GM12878 (cell line): ENCODE measurements around the gene MYL12A. TPM values are rescaled to one million over a fixed set of nuclear protein-coding genes. Genes with fewer than 3 reads are reported as not detected.

Experiments
- ATF7 ChIP-seq: fragments of 450-650 bp; IDR thresholded peaks from 2 replicates; pipeline ENCODE4 v1.6.1; 2016; ENCODE audit warnings: low read depth, mild to moderate bottlenecking
- BHLHE40 ChIP-seq, 2 experiments: fragments of 450-650 bp in 1 of 2; IDR thresholded peaks; 2 replicates each; pipeline ENCODE4 v1.6.1; 2011 to 2017; ENCODE audit warnings: low read depth in 2 of 2, borderline replicate concordance in 1 of 2, improper control_type of control experiment in 1 of 2, low read length in 1 of 2, mild to moderate bottlenecking in 1 of 2
- CEBPB ChIP-seq, 2 experiments: fragments of 150-350 bp in 1 of 2; IDR thresholded peaks; 2 replicates each; pipeline ENCODE4 v1.6.1; 2012 to 2014; ENCODE audit warnings: low read depth in 2 of 2, low read length in 2 of 2, borderline replicate concordance in 1 of 2, inconsistent platforms in 1 of 2
- GATAD2B ChIP-seq: fragments of 450-650 bp; conservative IDR thresholded peaks from 2 replicates; pipeline ENCODE4 v1.6.1; 2017; ENCODE audit warnings: low read depth, mild to moderate bottlenecking, moderate library complexity
- HDAC6 ChIP-seq: fragments of 200-600 bp; sonication (generic); IDR thresholded peaks from one replicate; pipeline ENCODE4 v1.8.0; 2017; ENCODE audit warnings: antibody characterized with exemption; ENCODE audit not compliant: unreplicated experiment
- IKZF2 ChIP-seq, 2 experiments: fragments of 450-650 bp; IDR thresholded peaks; 2 replicates each; pipeline ENCODE4 v1.6.1; 2017; ENCODE audit warnings: mild to moderate bottlenecking in 2 of 2, moderate library complexity in 2 of 2
- MXI1 ChIP-seq: fragments of 150-350 bp; IDR thresholded peaks from 2 replicates; pipeline ENCODE4 v1.6.1; 2011; ENCODE audit warnings: low read depth, mild to moderate bottlenecking, inconsistent platforms, low read length, improper control_type of control experiment
- NBN ChIP-seq: fragments of 450-650 bp; IDR thresholded peaks from 2 replicates; pipeline ENCODE4 v1.6.1; 2016
- NFYB ChIP-seq: IDR thresholded peaks from 2 replicates; pipeline ENCODE4 v1.6.1; 2011; ENCODE audit warnings: low read depth, mild to moderate bottlenecking, low read length, improper control_type of control experiment, moderate library complexity; ENCODE audit not compliant: insufficient read depth
- NRF1 ChIP-seq: conservative IDR thresholded peaks from 2 replicates; pipeline ENCODE4 v1.6.1; 2011; ENCODE audit warnings: mild to moderate bottlenecking, low read depth, low read length, improper control_type of control experiment
- PAX5 ChIP-seq: IDR thresholded peaks from 2 replicates; pipeline ENCODE4 v1.6.1; 2011; ENCODE audit warnings: low read depth, low read length, borderline replicate concordance
- RBBP5 ChIP-seq: fragments of 200-600 bp; sonication (generic); conservative IDR thresholded peaks from 2 replicates; pipeline ENCODE4 v1.6.1; 2016
- SRF ChIP-seq, 2 experiments: IDR thresholded peaks; 2 replicates each; pipeline ENCODE4 v1.6.1; 2011; ENCODE audit warnings: low read depth in 2 of 2, low read length in 2 of 2, mild to moderate bottlenecking in 1 of 2, moderate library complexity in 1 of 2
- YY1 ChIP-seq: IDR thresholded peaks from 2 replicates; pipeline ENCODE4 v1.6.1; 2011; ENCODE audit warnings: low read depth, mild to moderate bottlenecking, low read length
- polyA plus RNA-seq, 11 experiments: library from polyadenylated mRNA; depleted of rRNA in 4 of 11; unstranded in 6 of 11; stranded (reverse) in 5 of 11; fragments of >200 nt; fragmentation: Nextera tagmentation in 4 of 11; fragmentation: Illumina TruSeq in 1 of 11; extraction: Ambion mirVana in 4 of 11; extraction: Trizol in 1 of 11; gene quantifications; 1 replicate in 1 of 11; 2 replicates in 10 of 11; pipeline versions ENCODE4 v1.2.1 to v1.2.3, GENCODE V29; 2011 to 2016; ENCODE audit warnings: inconsistent platforms in 2 of 11, missing spikeins in 2 of 11, low read depth in 1 of 11
- total RNA-seq, 4 experiments: library from RNA; depleted of rRNA in 3 of 4; stranded (reverse); fragments of >200 nt in 3 of 4; fragmentation: Illumina TruSeq in 1 of 4; extraction: Trizol in 1 of 4; gene quantifications; 2 replicates each; pipeline versions ENCODE4 v1.2.1 to v1.2.3, GENCODE V29; 2013 to 2021
- TF ChIP-seq, protein P1 (sequence below): fragments of 450-650 bp; IDR thresholded peaks from 2 replicates; pipeline ENCODE4 v1.6.1; 2014; ENCODE audit warnings: mild to moderate bottlenecking
- TF ChIP-seq, protein P2 (sequence below): fragments of 450-650 bp; IDR thresholded peaks from 2 replicates; pipeline ENCODE4 v1.6.1; 2017; ENCODE audit warnings: low read depth, mild to moderate bottlenecking, moderate library complexity
- TF ChIP-seq, protein P3 (sequence below): IDR thresholded peaks from 2 replicates; pipeline ENCODE4 v1.6.1; 2011; ENCODE audit warnings: borderline replicate concordance, low read depth, mild to moderate bottlenecking, moderate library complexity, low read length; ENCODE audit not compliant: insufficient read depth, poor library complexity, severe bottlenecking
- TF ChIP-seq, protein P4 (sequence below), 3 experiments: IDR thresholded peaks in 2 of 3; conservative IDR thresholded peaks in 1 of 3; 2 replicates each; pipeline ENCODE4 v1.5.1; 2011; ENCODE audit warnings: low read depth in 3 of 3, low read length in 3 of 3, mild to moderate bottlenecking in 3 of 3, control low read depth in 2 of 3, moderate library complexity in 2 of 3, inconsistent platforms in 1 of 3, mixed read lengths in 1 of 3; ENCODE audit not compliant: control insufficient read depth in 2 of 3, insufficient read depth in 1 of 3; ENCODE audit errors: extremely low read depth in 1 of 3
- TF ChIP-seq, protein P5 (sequence below): fragments of 450-650 bp; IDR thresholded peaks from 2 replicates; pipeline ENCODE4 v1.6.1; 2017; ENCODE audit warnings: mild to moderate bottlenecking, low read depth, inconsistent platforms; ENCODE audit not compliant: poor library complexity, severe bottlenecking

The MYL12A gene
- total and polyA plus RNA-seq, 10 of the 15 experiments (the other 5 are each of a cell fraction or from before 2014, with no cell fraction given), result 488 to 1,663 (median 924) TPM

DNA sequence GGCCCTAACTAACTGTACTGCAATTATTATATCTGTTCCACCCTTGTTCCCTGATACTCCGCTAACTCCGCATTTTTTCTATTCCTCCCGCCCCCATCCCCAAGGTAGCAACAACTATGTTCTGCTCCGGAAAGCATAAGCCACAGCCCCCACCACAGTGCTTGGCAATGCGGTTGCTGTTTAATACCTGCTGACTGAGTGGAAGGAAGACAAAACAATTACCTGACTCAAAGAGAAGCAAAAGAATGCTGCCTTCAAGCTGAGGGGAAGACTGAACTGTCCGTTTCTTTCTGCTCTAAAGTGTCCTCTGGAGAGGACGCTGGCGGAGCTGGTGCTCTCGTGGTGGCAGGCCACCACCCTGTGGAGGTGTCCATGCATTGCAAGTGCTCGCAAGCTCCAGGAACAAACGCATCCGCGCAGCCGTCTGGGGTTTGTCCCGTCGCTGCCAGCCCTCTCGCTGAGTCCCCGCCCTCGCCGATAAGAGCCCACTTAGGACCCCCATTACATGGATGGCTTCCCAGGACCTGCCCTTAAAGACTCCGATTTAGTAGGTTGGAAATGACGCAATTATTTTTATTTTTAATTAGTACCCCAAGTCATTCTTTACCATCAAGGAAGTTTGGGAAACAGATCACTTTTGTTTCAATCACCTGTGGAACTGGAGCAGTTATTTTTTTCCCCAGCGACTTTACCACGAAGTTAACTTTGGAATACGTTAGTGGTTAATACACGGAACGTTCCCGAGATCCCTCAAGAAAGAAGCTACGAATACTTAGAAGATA, 1.6 kb upstream of the MYL12A start (continued):
- peak; percentile 41 to 56; a peak in 2 of 4 replicates for TF ChIP-seq BHLHE40 (IDR thresholded peaks at IDR 0.05; ENCODE audit: borderline replicate concordance in 1 of 2, low read depth in 2 of 2, low read length in 1 of 2)
- TF ChIP-seq, protein P1, sequence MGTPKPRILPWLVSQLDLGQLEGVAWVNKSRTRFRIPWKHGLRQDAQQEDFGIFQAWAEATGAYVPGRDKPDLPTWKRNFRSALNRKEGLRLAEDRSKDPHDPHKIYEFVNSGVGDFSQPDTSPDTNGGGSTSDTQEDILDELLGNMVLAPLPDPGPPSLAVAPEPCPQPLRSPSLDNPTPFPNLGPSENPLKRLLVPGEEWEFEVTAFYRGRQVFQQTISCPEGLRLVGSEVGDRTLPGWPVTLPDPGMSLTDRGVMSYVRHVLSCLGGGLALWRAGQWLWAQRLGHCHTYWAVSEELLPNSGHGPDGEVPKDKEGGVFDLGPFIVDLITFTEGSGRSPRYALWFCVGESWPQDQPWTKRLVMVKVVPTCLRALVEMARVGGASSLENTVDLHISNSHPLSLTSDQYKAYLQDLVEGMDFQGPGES, result no peak
- peak; percentile 8 to 39; a peak in 2 of 4 replicates for TF ChIP-seq IKZF2 (IDR thresholded peaks at IDR 0.05)
- peak; percentile 78 for TF ChIP-seq YY1
- TF ChIP-seq, protein P2, sequence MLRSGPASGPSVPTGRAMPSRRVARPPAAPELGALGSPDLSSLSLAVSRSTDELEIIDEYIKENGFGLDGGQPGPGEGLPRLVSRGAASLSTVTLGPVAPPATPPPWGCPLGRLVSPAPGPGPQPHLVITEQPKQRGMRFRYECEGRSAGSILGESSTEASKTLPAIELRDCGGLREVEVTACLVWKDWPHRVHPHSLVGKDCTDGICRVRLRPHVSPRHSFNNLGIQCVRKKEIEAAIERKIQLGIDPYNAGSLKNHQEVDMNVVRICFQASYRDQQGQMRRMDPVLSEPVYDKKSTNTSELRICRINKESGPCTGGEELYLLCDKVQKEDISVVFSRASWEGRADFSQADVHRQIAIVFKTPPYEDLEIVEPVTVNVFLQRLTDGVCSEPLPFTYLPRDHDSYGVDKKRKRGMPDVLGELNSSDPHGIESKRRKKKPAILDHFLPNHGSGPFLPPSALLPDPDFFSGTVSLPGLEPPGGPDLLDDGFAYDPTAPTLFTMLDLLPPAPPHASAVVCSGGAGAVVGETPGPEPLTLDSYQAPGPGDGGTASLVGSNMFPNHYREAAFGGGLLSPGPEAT, result 0 out of 2 replicates have a peak, but pooled peaks have one; percentile 24
- TF ChIP-seq, protein P3, sequence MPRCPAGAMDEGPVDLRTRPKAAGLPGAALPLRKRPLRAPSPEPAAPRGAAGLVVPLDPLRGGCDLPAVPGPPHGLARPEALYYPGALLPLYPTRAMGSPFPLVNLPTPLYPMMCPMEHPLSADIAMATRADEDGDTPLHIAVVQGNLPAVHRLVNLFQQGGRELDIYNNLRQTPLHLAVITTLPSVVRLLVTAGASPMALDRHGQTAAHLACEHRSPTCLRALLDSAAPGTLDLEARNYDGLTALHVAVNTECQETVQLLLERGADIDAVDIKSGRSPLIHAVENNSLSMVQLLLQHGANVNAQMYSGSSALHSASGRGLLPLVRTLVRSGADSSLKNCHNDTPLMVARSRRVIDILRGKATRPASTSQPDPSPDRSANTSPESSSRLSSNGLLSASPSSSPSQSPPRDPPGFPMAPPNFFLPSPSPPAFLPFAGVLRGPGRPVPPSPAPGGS, result no peak
- TF ChIP-seq RBBP5, result no peak
- no peak; the same call in 1 of the 2 replicates for TF ChIP-seq ATF7
- no peak for TF ChIP-seq HDAC6
- no peak for TF ChIP-seq NFYB
- TF ChIP-seq MXI1, result peak; percentile 70; the same call in 1 of the 2 replicates
- TF ChIP-seq SRF (IDR thresholded peaks at IDR 0.05; ENCODE audit: low read depth in 2 of 2, low read length in 2 of 2), result no peak
- TF ChIP-seq, protein P4, sequence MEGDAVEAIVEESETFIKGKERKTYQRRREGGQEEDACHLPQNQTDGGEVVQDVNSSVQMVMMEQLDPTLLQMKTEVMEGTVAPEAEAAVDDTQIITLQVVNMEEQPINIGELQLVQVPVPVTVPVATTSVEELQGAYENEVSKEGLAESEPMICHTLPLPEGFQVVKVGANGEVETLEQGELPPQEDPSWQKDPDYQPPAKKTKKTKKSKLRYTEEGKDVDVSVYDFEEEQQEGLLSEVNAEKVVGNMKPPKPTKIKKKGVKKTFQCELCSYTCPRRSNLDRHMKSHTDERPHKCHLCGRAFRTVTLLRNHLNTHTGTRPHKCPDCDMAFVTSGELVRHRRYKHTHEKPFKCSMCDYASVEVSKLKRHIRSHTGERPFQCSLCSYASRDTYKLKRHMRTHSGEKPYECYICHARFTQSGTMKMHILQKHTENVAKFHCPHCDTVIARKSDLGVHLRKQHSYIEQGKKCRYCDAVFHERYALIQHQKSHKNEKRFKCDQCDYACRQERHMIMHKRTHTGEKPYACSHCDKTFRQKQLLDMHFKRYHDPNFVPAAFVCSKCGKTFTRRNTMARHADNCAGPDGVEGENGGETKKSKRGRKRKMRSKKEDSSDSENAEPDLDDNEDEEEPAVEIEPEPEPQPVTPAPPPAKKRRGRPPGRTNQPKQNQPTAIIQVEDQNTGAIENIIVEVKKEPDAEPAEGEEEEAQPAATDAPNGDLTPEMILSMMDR (IDR thresholded peaks at IDR 0.05 in 2 of 3, conservative IDR thresholded peaks at IDR 0.05 in 1 of 3; ENCODE audit: control insufficient read depth in 2 of 3, extremely low read depth in 1 of 3, insufficient read depth in 1 of 3, low read depth in 3 of 3, low read length in 3 of 3), result peak; percentile 98 to 99 (median 98)
- 0 out of 2 replicates have a peak, but pooled peaks have one; percentile 15 for TF ChIP-seq NRF1
- TF ChIP-seq, protein P5, sequence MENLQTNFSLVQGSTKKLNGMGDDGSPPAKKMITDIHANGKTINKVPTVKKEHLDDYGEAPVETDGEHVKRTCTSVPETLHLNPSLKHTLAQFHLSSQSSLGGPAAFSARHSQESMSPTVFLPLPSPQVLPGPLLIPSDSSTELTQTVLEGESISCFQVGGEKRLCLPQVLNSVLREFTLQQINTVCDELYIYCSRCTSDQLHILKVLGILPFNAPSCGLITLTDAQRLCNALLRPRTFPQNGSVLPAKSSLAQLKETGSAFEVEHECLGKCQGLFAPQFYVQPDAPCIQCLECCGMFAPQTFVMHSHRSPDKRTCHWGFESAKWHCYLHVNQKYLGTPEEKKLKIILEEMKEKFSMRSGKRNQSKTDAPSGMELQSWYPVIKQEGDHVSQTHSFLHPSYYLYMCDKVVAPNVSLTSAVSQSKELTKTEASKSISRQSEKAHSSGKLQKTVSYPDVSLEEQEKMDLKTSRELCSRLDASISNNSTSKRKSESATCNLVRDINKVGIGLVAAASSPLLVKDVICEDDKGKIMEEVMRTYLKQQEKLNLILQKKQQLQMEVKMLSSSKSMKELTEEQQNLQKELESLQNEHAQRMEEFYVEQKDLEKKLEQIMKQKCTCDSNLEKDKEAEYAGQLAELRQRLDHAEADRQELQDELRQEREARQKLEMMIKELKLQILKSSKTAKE, result peak; percentile 44
- TF ChIP-seq NBN, result peak; percentile 82
- no peak for TF ChIP-seq CEBPB (IDR thresholded peaks at IDR 0.05; ENCODE audit: borderline replicate concordance in 1 of 2, low read depth in 2 of 2, low read length in 2 of 2)
- peak; percentile 73; the same call in 1 of the 2 replicates for TF ChIP-seq PAX5
- no peak for TF ChIP-seq GATAD2B
